Fibroblast of lung (primary cell): ENCODE results near the gene WBP1L. TPM values are rescaled to one million over a fixed set of nuclear protein-coding genes. Genes with fewer than 3 reads are reported as not detected.

ENCODE experiments used
- DNase-seq, 2 donors: peaks; one replicate each; pipeline versions ENCODE4 v3.0.0 to v3.0.0-alpha.2; 2010; ENCODE audit warnings: low read depth in 2 of 2
- H2AFZ ChIP-seq: 2 replicates; pipeline ENCODE4 v1.5.1; 2012; ENCODE audit warnings: low read length, control low read depth, inconsistent platforms
- H3K27ac ChIP-seq: 2 replicates; pipeline ENCODE4 v1.5.1; 2011; ENCODE audit warnings: low read length, control low read depth; ENCODE audit not compliant: insufficient read depth
- H3K27me3 ChIP-seq: 2 replicates; pipeline ENCODE4 v1.5.1; 2011; ENCODE audit warnings: mild to moderate bottlenecking, low read length; ENCODE audit not compliant: control insufficient read depth, insufficient read depth
- H3K36me3 ChIP-seq: 2 replicates; pipeline ENCODE4 v1.5.1; 2011; ENCODE audit warnings: low read length; ENCODE audit not compliant: control insufficient read depth, insufficient read depth
- H3K4me1 ChIP-seq: 2 replicates; pipeline ENCODE4 v1.5.1; 2011; ENCODE audit warnings: low read length; ENCODE audit not compliant: control insufficient read depth, insufficient read depth; ENCODE audit errors: extremely low read depth
- H3K4me2 ChIP-seq: 2 replicates; pipeline ENCODE4 v1.5.1; 2011; ENCODE audit warnings: low read length, control low read depth; ENCODE audit not compliant: insufficient read depth; ENCODE audit errors: extremely low read depth
- H3K4me3 ChIP-seq, 4 experiments: fragments of 200-600 bp in 1 of 4; sonication (generic) in 1 of 4; replicated peaks in 1 of 4; 2 replicates each; pipeline ENCODE4 v1.5.1; 2011 to 2016; ENCODE audit warnings: low read length in 4 of 4, low read depth in 3 of 4, mild to moderate bottlenecking in 3 of 4, control low read depth in 2 of 4, inconsistent platforms in 1 of 4, mixed read lengths in 1 of 4; ENCODE audit not compliant: insufficient read depth in 1 of 4; ENCODE audit errors: control extremely low read depth in 1 of 4
- H3K79me2 ChIP-seq: 2 replicates; pipeline ENCODE4 v1.5.1; 2012; ENCODE audit warnings: mild to moderate bottlenecking, low read length, inconsistent platforms; ENCODE audit not compliant: control insufficient read depth, insufficient read depth
- H3K9ac ChIP-seq: 2 replicates; pipeline ENCODE4 v1.5.1; 2011; ENCODE audit warnings: mild to moderate bottlenecking, low read length, control low read depth; ENCODE audit not compliant: insufficient read depth
- H3K9me3 ChIP-seq: 2 replicates; pipeline ENCODE4 v1.5.1; 2012; ENCODE audit warnings: low read depth, low read length; ENCODE audit not compliant: control insufficient read depth, insufficient read depth
- H4K20me1 ChIP-seq: 2 replicates; pipeline ENCODE4 v1.5.1; 2011; ENCODE audit warnings: low read length; ENCODE audit not compliant: control insufficient read depth, insufficient read depth; ENCODE audit errors: extremely low read depth
- CTCF ChIP-seq, 2 donors: IDR thresholded peaks in 1 of 2; conservative IDR thresholded peaks in 1 of 2; 1 replicate in 1 of 2; 2 replicates in 1 of 2; pipeline ENCODE4 v1.5.1; 2011 to 2012; ENCODE audit warnings: low read length in 2 of 2, control low read depth in 1 of 2, inconsistent platforms in 1 of 2, low read depth in 1 of 2, mild to moderate bottlenecking in 1 of 2
- EZH2 ChIP-seq: IDR thresholded peaks from 2 replicates; pipeline ENCODE4 v1.5.1; 2012; ENCODE audit warnings: low read length, control low read depth, mild to moderate bottlenecking; ENCODE audit errors: missing control alignments
- polyA plus RNA-seq, 2 donors: library from polyadenylated mRNA; depleted of rRNA in 1 of 2; stranded (reverse) in 1 of 2; unstranded in 1 of 2; fragments of >200 nt; gene quantifications; 2 replicates each; pipeline ENCODE4 v1.2.1, GENCODE V29; 2011 to 2012; ENCODE audit warnings: missing spikeins in 1 of 2
- total RNA-seq: library from RNA; depleted of rRNA; stranded (reverse); fragments of >200 nt; gene quantifications from 2 replicates; pipeline ENCODE4 v1.2.1, GENCODE V29; 2014

The WBP1L gene
- total and polyA plus RNA-seq, 2 donors (not counting 1 experiment from before 2014, with no cell fraction given) = 36.8 to 40.0 TPM

GRCh38 chr10:102723989-102724388, 19.8 kb upstream of the WBP1L start:
- Histone ChIP-seq H3K9me3 (no peaks in the 10 kb centered on the region), H3K27me3 (no peaks in the 10 kb centered on the region), H3K36me3 (peaks cover 4% of the 10 kb centered on the region), H3K4me3 (no peak overlapping the region), H3K9ac (no peak overlapping the region), H3K79me2 (no peaks in the 10 kb centered on the region), H3K4me2 (no peak overlapping the region), H2AFZ (no peak overlapping the region), H4K20me1 (no peaks in the 10 kb centered on the region), H3K4me1 (no peaks in the 10 kb centered on the region), H3K27ac (no peak overlapping the region)
- TF ChIP-seq EZH2 (no peak), CTCF (conservative IDR thresholded peaks at IDR 0.05 in 1 of 2, IDR thresholded peaks at IDR 0.05 in 1 of 2; ENCODE audit: low read depth in 1 of 2, low read length in 2 of 2) (no peak)
- DNase-seq = no peak

- H3K4me1 ChIP-seq = no peaks in the 10 kb centered on the region
- no peak overlapping the region for H3K27ac ChIP-seq
- no peak overlapping the region for H3K4me3 ChIP-seq
- no peak overlapping the region for H3K9ac ChIP-seq
- no peaks in the 10 kb centered on the region for H3K79me2 ChIP-seq
- no peak for DNase-seq
- H3K9me3 ChIP-seq = no peaks in the 10 kb centered on the region
- H3K4me2 ChIP-seq = no peak overlapping the region
- peaks cover 4% of the 10 kb centered on the region for H3K36me3 ChIP-seq
- H3K27me3 ChIP-seq = no peaks in the 10 kb centered on the region
- no peak for TF ChIP-seq EZH2
- no peak for TF ChIP-seq CTCF (conservative IDR thresholded peaks at IDR 0.05 in 1 of 2, IDR thresholded peaks at IDR 0.05 in 1 of 2; ENCODE audit: low read depth in 1 of 2, low read length in 2 of 2)
- no peak overlapping the region for H2AFZ ChIP-seq
- no peaks in the 10 kb centered on the region for H4K20me1 ChIP-seq
Observed at GRCh38 chr10:102726274-102726673, 17.5 kb upstream of the WBP1L start.

- TF ChIP-seq EZH2 = no peak
- Histone ChIP-seq H3K27ac (no peak overlapping the region), H3K9ac (no peak overlapping the region), H3K9me3 (no peaks in the 10 kb centered on the region), H3K79me2 (no peaks in the 10 kb centered on the region), H4K20me1 (no peaks in the 10 kb centered on the region), H2AFZ (no peak overlapping the region), H3K4me1 (no peaks in the 10 kb centered on the region), H3K4me3 (no peak overlapping the region), H3K4me2 (no peak overlapping the region), H3K36me3 (peaks cover 4% of the 10 kb centered on the region), H3K27me3 (no peaks in the 10 kb centered on the region)
- DNase-seq = no peak
Observed at GRCh38 chr10:102727037-102727818, 16.5 kb upstream of the WBP1L start.
